DOHH2 (cell line): Measurements from ENCODE around the gene BCOR.

ENCODE experiments used
- EZH2phosphoT487 ChIP-seq: fragments of 200-600 bp; sonication (generic); IDR thresholded peaks from 2 replicates; pipeline ENCODE4 v1.6.1; 2017; ENCODE audit warnings: borderline replicate concordance, mild to moderate bottlenecking, antibody characterized with exemption, low read length, moderate library complexity, mixed read lengths
- TF ChIP-seq, protein P1 (sequence below): fragments of 200-600 bp; sonication (generic); IDR thresholded peaks from one replicate; pipeline ENCODE4 v1.5.1; 2014; ENCODE audit warnings: antibody characterized with exemption, mild to moderate bottlenecking, low read depth, low read length; ENCODE audit not compliant: poor library complexity, severe bottlenecking

DNA sequence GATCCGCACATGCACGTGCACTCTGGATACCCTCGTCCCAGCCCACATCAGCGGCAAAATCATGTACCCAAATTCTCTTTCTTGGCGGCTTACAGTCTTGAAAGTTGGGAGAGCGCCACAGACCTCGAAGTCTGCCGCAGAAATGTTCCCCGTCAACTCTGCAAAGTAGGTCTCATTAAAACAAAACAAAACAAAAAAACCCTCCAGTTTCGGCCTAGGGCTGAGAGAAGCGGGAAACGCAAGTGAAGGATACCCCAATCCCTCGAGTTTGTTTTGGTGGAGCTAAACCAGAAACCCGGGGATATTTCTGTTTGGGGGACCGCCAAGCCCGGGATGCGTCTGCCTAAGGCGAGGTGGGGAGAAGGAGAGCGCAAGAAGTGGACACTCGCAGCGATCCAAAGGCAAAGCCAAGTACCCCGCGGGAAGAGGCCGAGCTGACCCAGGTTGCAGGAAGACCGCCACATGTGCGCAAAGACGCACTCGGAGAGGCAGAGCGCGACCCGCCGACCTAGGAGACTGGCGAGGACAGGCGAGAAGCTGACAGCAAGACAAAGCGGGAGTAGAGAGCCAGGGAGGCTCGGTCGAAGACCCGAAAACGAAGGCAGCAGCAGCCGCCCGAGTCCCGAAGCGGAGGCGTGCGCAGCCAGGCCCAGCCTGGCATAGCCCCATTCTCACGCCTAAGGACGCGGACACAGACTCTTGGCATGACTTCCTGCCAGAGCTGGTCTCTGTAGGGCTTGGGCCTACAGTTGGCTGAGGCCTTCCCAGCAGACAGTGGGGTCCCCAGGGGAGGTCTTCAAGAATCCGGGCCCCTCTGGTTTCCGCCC lies 49.6 kb upstream of the BCOR start:
- TF ChIP-seq, protein P1, sequence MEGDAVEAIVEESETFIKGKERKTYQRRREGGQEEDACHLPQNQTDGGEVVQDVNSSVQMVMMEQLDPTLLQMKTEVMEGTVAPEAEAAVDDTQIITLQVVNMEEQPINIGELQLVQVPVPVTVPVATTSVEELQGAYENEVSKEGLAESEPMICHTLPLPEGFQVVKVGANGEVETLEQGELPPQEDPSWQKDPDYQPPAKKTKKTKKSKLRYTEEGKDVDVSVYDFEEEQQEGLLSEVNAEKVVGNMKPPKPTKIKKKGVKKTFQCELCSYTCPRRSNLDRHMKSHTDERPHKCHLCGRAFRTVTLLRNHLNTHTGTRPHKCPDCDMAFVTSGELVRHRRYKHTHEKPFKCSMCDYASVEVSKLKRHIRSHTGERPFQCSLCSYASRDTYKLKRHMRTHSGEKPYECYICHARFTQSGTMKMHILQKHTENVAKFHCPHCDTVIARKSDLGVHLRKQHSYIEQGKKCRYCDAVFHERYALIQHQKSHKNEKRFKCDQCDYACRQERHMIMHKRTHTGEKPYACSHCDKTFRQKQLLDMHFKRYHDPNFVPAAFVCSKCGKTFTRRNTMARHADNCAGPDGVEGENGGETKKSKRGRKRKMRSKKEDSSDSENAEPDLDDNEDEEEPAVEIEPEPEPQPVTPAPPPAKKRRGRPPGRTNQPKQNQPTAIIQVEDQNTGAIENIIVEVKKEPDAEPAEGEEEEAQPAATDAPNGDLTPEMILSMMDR: no peak
- no peak for TF ChIP-seq EZH2phosphoT487
